Measurements from ENCODE around the gene MAP2K7. TPM values are rescaled to one million over a fixed set of nuclear protein-coding genes. Genes with fewer than 3 reads are reported as not detected.

MAP2K7 gene
- total RNA-seq, 6 experiments from 2014 or later: 9.7 to 22.1 (median 15.6) TPM

DNA sequence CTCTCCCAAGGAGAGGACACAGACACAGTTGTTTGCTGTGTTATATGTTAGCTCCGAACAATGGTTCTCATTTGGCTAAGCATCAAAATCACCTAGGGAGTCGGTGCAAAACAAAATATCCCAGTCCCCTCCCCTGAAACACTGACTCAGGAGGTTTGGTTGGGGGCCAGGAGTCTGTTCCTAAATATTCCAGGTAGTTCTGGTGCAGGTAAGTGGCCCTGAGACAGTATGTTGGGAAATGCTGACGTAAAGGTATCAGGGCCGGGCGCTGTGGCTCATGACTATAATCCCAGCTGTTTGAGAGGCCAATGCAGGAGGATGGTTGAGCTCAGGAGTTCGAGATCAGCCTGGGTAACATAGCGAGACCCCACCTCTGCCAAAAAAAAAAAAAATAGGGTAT lies 2.3 kb upstream of the MAP2K7 start:
- H3K4me3 ChIP-seq: no peak overlapping the region
- no peak for TF ChIP-seq POLR2A (IDR thresholded peaks at IDR 0.05)
- TF ChIP-seq, protein P1, sequence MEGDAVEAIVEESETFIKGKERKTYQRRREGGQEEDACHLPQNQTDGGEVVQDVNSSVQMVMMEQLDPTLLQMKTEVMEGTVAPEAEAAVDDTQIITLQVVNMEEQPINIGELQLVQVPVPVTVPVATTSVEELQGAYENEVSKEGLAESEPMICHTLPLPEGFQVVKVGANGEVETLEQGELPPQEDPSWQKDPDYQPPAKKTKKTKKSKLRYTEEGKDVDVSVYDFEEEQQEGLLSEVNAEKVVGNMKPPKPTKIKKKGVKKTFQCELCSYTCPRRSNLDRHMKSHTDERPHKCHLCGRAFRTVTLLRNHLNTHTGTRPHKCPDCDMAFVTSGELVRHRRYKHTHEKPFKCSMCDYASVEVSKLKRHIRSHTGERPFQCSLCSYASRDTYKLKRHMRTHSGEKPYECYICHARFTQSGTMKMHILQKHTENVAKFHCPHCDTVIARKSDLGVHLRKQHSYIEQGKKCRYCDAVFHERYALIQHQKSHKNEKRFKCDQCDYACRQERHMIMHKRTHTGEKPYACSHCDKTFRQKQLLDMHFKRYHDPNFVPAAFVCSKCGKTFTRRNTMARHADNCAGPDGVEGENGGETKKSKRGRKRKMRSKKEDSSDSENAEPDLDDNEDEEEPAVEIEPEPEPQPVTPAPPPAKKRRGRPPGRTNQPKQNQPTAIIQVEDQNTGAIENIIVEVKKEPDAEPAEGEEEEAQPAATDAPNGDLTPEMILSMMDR (IDR thresholded peaks at IDR 0.05): no peak
- ATAC-seq (no peak), DNase-seq (no peak)
- WGBS (ENCODE audit: insufficient coverage, low coverage, low lambda C conversion rate, missing lambda C conversion rate): 96% methylated on average over 5 of the region's 7 CpGs
- H3K27ac ChIP-seq: no peak overlapping the region
- H3K4me1 ChIP-seq: peaks cover 0 to 31% (median 11%) of the 10 kb centered on the region in 4 donors
- no peaks in the 10 kb centered on the region for H3K27me3 ChIP-seq
- intact Hi-C loops (cut with DNase I): loop anchor here in 1 of 2 donors (10.0 kb wide), 1 partner anchor 47 kb away; no protein-coding TSS in a partner anchor
- H3K36me3 ChIP-seq: no peaks in the 10 kb centered on the region
- no peaks in the 10 kb centered on the region for H3K9me3 ChIP-seq

DNA sequence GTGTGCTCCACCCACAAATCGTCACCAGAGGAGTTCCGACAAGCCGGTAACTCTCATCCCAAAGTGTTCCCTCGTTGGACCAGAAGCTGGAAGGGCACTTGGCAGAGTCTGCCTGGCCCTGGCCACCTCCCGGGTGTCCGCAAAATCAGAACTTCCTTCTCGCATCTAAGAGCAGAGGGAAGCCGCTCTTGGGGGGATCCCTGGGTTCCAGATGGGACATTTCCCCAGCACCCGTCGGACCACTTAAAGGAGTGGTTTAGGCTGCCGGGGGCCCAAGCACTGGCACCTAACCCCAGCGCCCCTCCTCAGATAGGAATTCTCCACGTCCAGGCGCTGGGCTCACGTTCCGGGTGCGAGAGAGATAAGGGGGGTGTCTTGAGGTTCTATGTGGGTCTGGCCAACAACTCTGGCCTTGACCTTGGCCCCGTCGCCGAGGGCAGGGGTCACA lies 857 bp upstream of the MAP2K7 start:
- ATAC-seq: peak; percentile 6 to 30 (median 15)
- WGBS (ENCODE audit: insufficient coverage, low coverage, low lambda C conversion rate, missing lambda C conversion rate): 0% methylated on average over 4 of the region's 20 CpGs
- no peaks in the 10 kb centered on the region for H3K36me3 ChIP-seq
- intact Hi-C loops (cut with DNase I): loop anchor here in 1 of 2 donors (10.0 kb wide), 1 partner anchor 48 kb away; no protein-coding TSS in a partner anchor
- TF ChIP-seq POLR2A (IDR thresholded peaks at IDR 0.05): no peak
- TF ChIP-seq, protein P1 (IDR thresholded peaks at IDR 0.05): no peak
- peaks cover 0 to 20% (median 6%) of the 10 kb centered on the region in 4 donors for H3K4me1 ChIP-seq
- no peaks in the 10 kb centered on the region for H3K9me3 ChIP-seq
- peak overlapping the region; percentile 61 to 83 (median 82) for H3K4me3 ChIP-seq
- peak; percentile 41 to 72 (median 58) for DNase-seq
- no peaks in the 10 kb centered on the region for H3K27me3 ChIP-seq
- peak overlapping the region; percentile 62 to 83 (median 75) for H3K27ac ChIP-seq

DNA sequence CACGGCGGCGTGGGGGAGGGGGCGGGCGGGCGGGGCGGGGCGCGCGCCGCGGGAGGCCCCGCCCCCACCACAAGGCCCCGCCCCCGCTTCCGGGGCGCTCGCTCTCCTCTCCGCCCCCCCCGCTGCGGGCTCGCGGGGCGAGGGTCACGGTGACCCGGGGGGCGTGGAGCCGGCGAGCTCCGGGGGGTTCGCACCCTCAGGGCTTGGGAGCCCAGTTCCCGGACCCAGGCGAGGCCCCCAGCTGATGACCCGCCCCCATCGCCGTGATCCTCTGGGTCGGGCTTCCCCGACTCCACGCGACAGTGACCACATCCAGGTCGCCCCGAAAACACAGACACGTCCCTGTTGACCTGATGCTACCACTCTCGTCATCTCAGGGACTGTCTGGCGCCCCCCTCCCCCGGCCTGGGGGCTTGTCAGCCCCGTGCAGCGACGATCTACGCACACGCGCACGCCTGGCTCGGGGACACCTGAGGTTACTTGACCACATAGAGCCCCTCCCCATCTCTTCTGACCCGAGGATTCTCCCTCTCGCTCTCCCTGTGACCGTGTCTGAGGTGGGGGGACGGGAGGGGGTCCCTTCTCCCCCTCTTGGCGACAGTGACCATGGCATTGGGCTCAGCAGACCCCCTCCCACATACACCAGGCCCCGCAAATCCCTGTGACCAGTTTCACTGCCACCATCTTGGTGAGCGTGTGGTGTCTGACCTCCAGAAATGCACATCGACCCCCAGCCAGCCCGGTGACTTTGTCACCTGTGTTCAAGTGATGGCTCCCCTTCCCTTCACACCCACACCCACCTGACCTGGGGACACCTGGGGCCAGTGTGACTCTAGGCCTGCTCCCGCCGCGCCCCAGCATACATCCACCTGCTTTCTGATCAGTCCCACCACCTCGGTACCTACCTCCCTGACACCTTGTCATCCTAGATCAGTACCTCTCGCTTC lies 670 bp downstream of the MAP2K7 start:
- intact Hi-C loops (cut with DNase I): loop anchor here (5.0 to 10.0 kb wide), 2 partner anchors 50 to 57 kb away; no protein-coding TSS in a partner anchor
- WGBS (ENCODE audit: insufficient coverage, low coverage, low lambda C conversion rate, missing lambda C conversion rate): 24% methylated on average over 9 of the region's 68 CpGs
- Histone ChIP-seq H3K9me3 (no peaks in the 10 kb centered on the region), H3K27me3 (no peaks in the 10 kb centered on the region), H3K4me1 (peaks cover 0 to 16% (median 4%) of the 10 kb centered on the region in 4 donors), H3K36me3 (no peaks in the 10 kb centered on the region), H3K4me3 (peak overlapping the region; percentile 72 to 83 (median 82)), H3K27ac (peak overlapping the region; percentile 11 to 75 (median 73))
- no peak for TF ChIP-seq POLR2A (IDR thresholded peaks at IDR 0.05)
- TF ChIP-seq, protein P1 (IDR thresholded peaks at IDR 0.05): no peak
- ATAC-seq (peak; percentile 29 to 62 (median 42)), DNase-seq (peak; percentile 68 to 79 (median 74))

DNA sequence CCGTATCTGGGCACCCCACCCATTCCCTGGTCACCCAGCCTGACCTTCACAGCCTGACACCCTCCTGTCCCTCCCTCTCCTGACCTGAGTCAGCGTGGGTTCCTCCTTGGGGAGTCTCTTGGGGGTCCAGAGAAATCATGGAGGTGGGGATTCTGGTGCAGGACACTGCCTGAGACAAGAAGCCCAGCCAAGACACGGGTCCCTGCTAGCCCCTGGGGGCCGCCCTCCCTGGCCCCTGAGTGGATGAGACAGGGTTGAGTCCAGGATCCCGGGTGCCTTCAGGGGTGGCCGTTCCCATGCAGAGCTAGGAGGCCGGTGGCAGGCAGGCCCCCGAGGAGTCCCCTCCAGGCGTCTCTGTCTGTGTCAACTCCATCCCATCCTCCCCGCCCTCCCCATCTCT lies 1.6 kb downstream of the MAP2K7 start:
- H3K36me3 ChIP-seq: peaks cover 0 to 5% (median 2%) of the 10 kb centered on the region in 4 donors

More for the DNA sequence above, 1.6 kb downstream of the MAP2K7 start:
- Histone ChIP-seq H3K9me3 (no peaks in the 10 kb centered on the region), H3K4me3 (no peak overlapping the region), H3K27ac (no peak overlapping the region), H3K4me1 (peaks cover 0 to 16% (median 4%) of the 10 kb centered on the region in 4 donors), H3K27me3 (no peaks in the 10 kb centered on the region)
- ATAC-seq (no peak), DNase-seq (peak in 1 of 3 donors; percentile 48)
- TF ChIP-seq, protein P1 (IDR thresholded peaks at IDR 0.05): no peak
- no peak for TF ChIP-seq POLR2A (IDR thresholded peaks at IDR 0.05)
- intact Hi-C loops (cut with DNase I): loop anchor here (5.0 to 10.0 kb wide), 2 partner anchors 50 to 58 kb away; no protein-coding TSS in a partner anchor
- 40% methylated on average over 2 of the region's 10 CpGs for WGBS (ENCODE audit: insufficient coverage, low coverage, low lambda C conversion rate, missing lambda C conversion rate)
